Measurements from ENCODE around the gene CDK11B. TPM values are rescaled to one million over a fixed set of nuclear protein-coding genes. Genes with fewer than 3 reads are reported as not detected.

Gene CDK11B
- total and polyA plus RNA-seq, 2 of the 8 experiments (the other 6 are each of a cell fraction or from before 2014, with no cell fraction given): 11.1 to 31.9 TPM

- Histone ChIP-seq H3K79me2 (ENCODE audit: control insufficient read depth in 1 of 2, insufficient read depth in 2 of 2, low read length in 2 of 2) (no peaks in the 10 kb centered on the region), H3K9me3 (ENCODE audit: insufficient read depth in 2 of 2, low read depth in 1 of 2, low read length in 1 of 2) (no peaks in the 10 kb centered on the region), H3K4me1 (replicated peaks in 1 of 4; ENCODE audit: control insufficient read depth in 3 of 4, insufficient read depth in 4 of 4, low read length in 3 of 4) (peaks cover 0 to 20% (median 16%) of the 10 kb centered on the region in 4 experiments; a peak in 6 of 7 replicates), H3K27me3 (replicated peaks in 1 of 4; ENCODE audit: control insufficient read depth in 3 of 4, extremely low read depth in 1 of 4, insufficient read depth in 3 of 4, low read length in 3 of 4) (peaks cover 6 to 22% (median 18%) of the 10 kb centered on the region in 4 experiments), H2BK5ac (ENCODE audit: low read depth, low read length) (no peak overlapping the region), H3K79me1 (ENCODE audit: low read depth, low read length) (no peaks in the 10 kb centered on the region), H4K91ac (replicated peaks; ENCODE audit: insufficient read length, low read length) (no peak overlapping the region), H3K23ac (ENCODE audit: insufficient read length) (no peak overlapping the region), H3K4me3 (ENCODE audit: extremely low read depth in 1 of 4, insufficient read depth in 2 of 4, low read depth in 3 of 4, low read length in 4 of 4) (no peak overlapping the region), H3K56ac (replicated peaks; ENCODE audit: insufficient read length, low read depth, low read length) (no peak overlapping the region), H2BK12ac (ENCODE audit: low read depth, low read length) (0 out of 2 replicates have a peak overlapping the region, but pooled peaks have one; percentile 17), H3K36me3 (ENCODE audit: control insufficient read depth in 2 of 4, insufficient read depth in 4 of 4, low read length in 3 of 4) (no peaks in the 10 kb centered on the region), H4K20me1 (replicated peaks in 1 of 2; ENCODE audit: control insufficient read depth in 1 of 2, insufficient read depth in 2 of 2, low read length in 2 of 2) (peaks cover 2 to 6% of the 10 kb centered on the region in 2 experiments), H3K9ac (replicated peaks in 1 of 4; ENCODE audit: extremely low read depth in 1 of 4, low read depth in 3 of 4, low read length in 3 of 4) (no peak overlapping the region), H3K18ac (ENCODE audit: extremely low read depth, low read length) (no peak overlapping the region), H4K8ac (ENCODE audit: extremely low read depth, insufficient read depth, low read length) (peak overlapping the region; percentile 80; the same call in 1 of the 2 replicates), H3K4me2 (ENCODE audit: insufficient read depth in 1 of 2, low read depth in 2 of 2, low read length in 2 of 2) (no peak overlapping the region), H3K27ac (ENCODE audit: low read depth, low read length) (no peak overlapping the region), H2BK20ac (ENCODE audit: low read length) (no peak overlapping the region), H3K23me2 (ENCODE audit: low read depth, low read length) (peaks cover 9% of the 10 kb centered on the region; the same call in 1 of the 2 replicates), H4K5ac (ENCODE audit: insufficient read length, low read depth, low read length) (no peak overlapping the region), H2AFZ (ENCODE audit: low read length) (no peak overlapping the region), H3K14ac (ENCODE audit: insufficient read length) (no peak overlapping the region), H3K4ac (replicated peaks; ENCODE audit: insufficient read length, low read depth, low read length) (no peak overlapping the region), H2AK5ac (ENCODE audit: low read depth, low read length) (peak overlapping the region; percentile 75; the same call in 1 of the 2 replicates), H2BK120ac (replicated peaks; ENCODE audit: low read depth, low read length) (no peak overlapping the region), H2BK15ac (ENCODE audit: low read length) (no peak overlapping the region)
- CTCF ChIA-PET (ENCODE audit: partially characterized antibody): interaction anchor here (0.6 to 1.8 kb wide), 3 partner anchors 20 to 75 kb away, joined by 3 to 6 read pairs (median 3); no protein-coding TSS in a partner anchor
- POLR2A ChIA-PET (ENCODE audit: partially characterized antibody): interaction anchor here (0.6 kb wide), 1 partner anchor 245 kb away, joined by 4 read pairs; no protein-coding TSS in a partner anchor
- DNase-seq (ENCODE audit: low read depth in 1 of 2, low spot score in 2 of 2) (no peak), FAIRE-seq (no peak)
- no peak for TF ChIP-seq POU5F1 (IDR thresholded peaks at IDR 0.05; ENCODE audit: low read depth, low read length)
- TF ChIP-seq MAX (IDR thresholded peaks at IDR 0.05): peak; percentile 53
- 84% methylated on average over 10 of the region's 10 CpGs; no CpG with 5 or more reads in 1 of the 2 experiments for WGBS, 2 experiments (ENCODE audit: extremely low coverage in 1 of 2, insufficient coverage in 1 of 2, insufficient read length in 1 of 2, insufficient replicate concordance in 2 of 2, low coverage in 1 of 2, low lambda C conversion rate in 2 of 2, missing lambda C conversion rate in 1 of 2)
Measured at GRCh38 chr1:1594602-1595260, 64.1 kb downstream of the CDK11B start.
